C4-2B (cell line): ENCODE results near the gene MMD.

Source experiments
- ZFX ChIP-seq: fragments of 450-650 bp; IDR thresholded peaks from 2 replicates; pipeline ENCODE4 v1.6.1; 2017
- TF ChIP-seq, protein P1 (sequence below): fragments of 450-650 bp; conservative IDR thresholded peaks from 2 replicates; pipeline ENCODE4 v1.5.1; 2017; ENCODE audit warnings: mild to moderate bottlenecking

DNA sequence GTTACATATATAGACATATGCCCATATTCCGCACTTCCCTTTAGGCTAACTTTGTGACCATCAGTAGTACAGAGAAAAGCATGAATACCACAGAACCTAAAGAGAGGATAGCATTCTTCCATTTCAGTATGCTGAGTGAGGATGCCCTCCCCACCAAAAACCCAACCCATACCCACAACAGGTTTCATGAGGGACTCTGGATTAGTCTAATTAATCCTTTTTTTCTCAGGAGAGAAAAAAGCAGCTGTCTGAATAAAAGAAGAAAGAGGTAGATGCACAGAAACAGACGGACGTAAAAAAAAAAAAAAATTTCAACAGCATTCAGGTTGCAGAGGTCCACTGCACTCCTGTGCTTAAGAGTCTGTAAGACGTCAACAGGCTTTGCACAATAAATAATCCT is 6.7 kb downstream of the MMD start:
- TF ChIP-seq, protein P1, sequence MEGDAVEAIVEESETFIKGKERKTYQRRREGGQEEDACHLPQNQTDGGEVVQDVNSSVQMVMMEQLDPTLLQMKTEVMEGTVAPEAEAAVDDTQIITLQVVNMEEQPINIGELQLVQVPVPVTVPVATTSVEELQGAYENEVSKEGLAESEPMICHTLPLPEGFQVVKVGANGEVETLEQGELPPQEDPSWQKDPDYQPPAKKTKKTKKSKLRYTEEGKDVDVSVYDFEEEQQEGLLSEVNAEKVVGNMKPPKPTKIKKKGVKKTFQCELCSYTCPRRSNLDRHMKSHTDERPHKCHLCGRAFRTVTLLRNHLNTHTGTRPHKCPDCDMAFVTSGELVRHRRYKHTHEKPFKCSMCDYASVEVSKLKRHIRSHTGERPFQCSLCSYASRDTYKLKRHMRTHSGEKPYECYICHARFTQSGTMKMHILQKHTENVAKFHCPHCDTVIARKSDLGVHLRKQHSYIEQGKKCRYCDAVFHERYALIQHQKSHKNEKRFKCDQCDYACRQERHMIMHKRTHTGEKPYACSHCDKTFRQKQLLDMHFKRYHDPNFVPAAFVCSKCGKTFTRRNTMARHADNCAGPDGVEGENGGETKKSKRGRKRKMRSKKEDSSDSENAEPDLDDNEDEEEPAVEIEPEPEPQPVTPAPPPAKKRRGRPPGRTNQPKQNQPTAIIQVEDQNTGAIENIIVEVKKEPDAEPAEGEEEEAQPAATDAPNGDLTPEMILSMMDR = no peak
- TF ChIP-seq ZFX = no peak
